Mammary epithelial cell (primary cell): ENCODE measurements around the gene NTM.

ENCODE experiments used
- EZH2 ChIP-seq: IDR thresholded peaks from 2 replicates; pipeline ENCODE4 v1.6.1; 2012; ENCODE audit warnings: low read length, inconsistent platforms, borderline replicate concordance
- TF ChIP-seq, protein P1 (sequence below), 2 donors: IDR thresholded peaks in 1 of 2; conservative IDR thresholded peaks in 1 of 2; 2 replicates each; pipeline ENCODE4 v1.5.1; 2011 to 2012; ENCODE audit warnings: inconsistent platforms in 2 of 2, low read length in 2 of 2, mild to moderate bottlenecking in 2 of 2, control low read depth in 1 of 2, low read depth in 1 of 2; ENCODE audit not compliant: insufficient read depth in 1 of 2; ENCODE audit errors: extremely low read depth in 1 of 2

GRCh38 chr11:132301900-132302299, 931.5 kb downstream of the NTM start:
- TF ChIP-seq, protein P1, sequence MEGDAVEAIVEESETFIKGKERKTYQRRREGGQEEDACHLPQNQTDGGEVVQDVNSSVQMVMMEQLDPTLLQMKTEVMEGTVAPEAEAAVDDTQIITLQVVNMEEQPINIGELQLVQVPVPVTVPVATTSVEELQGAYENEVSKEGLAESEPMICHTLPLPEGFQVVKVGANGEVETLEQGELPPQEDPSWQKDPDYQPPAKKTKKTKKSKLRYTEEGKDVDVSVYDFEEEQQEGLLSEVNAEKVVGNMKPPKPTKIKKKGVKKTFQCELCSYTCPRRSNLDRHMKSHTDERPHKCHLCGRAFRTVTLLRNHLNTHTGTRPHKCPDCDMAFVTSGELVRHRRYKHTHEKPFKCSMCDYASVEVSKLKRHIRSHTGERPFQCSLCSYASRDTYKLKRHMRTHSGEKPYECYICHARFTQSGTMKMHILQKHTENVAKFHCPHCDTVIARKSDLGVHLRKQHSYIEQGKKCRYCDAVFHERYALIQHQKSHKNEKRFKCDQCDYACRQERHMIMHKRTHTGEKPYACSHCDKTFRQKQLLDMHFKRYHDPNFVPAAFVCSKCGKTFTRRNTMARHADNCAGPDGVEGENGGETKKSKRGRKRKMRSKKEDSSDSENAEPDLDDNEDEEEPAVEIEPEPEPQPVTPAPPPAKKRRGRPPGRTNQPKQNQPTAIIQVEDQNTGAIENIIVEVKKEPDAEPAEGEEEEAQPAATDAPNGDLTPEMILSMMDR (conservative IDR thresholded peaks at IDR 0.05 in 1 of 2, IDR thresholded peaks at IDR 0.05 in 1 of 2; ENCODE audit: extremely low read depth in 1 of 2, insufficient read depth in 1 of 2, low read depth in 1 of 2, low read length in 2 of 2) = no peak
- TF ChIP-seq EZH2 = no peak
